ENCODE measurements around the gene SH2D5.

Gene SH2D5

GRCh38 chr1:20713440-20713839 lies 19.1 kb downstream of the SH2D5 start:
- no peak for DNase-seq (ENCODE audit: low read depth in 2 of 2)

- DNase-seq (ENCODE audit: low read depth in 2 of 2), result no peak
Measured at GRCh38 chr1:20712215-20712577, 20.3 kb downstream of the SH2D5 start.

- no peak for DNase-seq (ENCODE audit: low read depth in 2 of 2)
Measured at GRCh38 chr1:20711285-20712214, 21.0 kb downstream of the SH2D5 start.

GRCh38 chr1:20710469-20711284 lies 21.8 kb downstream of the SH2D5 start:
- no peak for DNase-seq (ENCODE audit: low read depth in 2 of 2)

GRCh38 chr1:20709868-20710267 lies 22.6 kb downstream of the SH2D5 start:
- DNase-seq (ENCODE audit: low read depth in 2 of 2), result no peak

GRCh38 chr1:20708891-20709290 lies 23.6 kb downstream of the SH2D5 start:
- no peak for DNase-seq (ENCODE audit: low read depth in 2 of 2)

GRCh38 chr1:20708057-20708456 lies 24.4 kb downstream of the SH2D5 start:
- DNase-seq (ENCODE audit: low read depth in 2 of 2), result no peak

- no peak for DNase-seq (ENCODE audit: low read depth in 2 of 2)
Measured at GRCh38 chr1:20706841-20707240, 25.7 kb downstream of the SH2D5 start.

- DNase-seq (ENCODE audit: low read depth in 2 of 2), result no peak
Measured at GRCh38 chr1:20705203-20705755, 27.2 kb downstream of the SH2D5 start.

GRCh38 chr1:20704390-20705202 lies 27.9 kb downstream of the SH2D5 start:
- no peak for DNase-seq (ENCODE audit: low read depth in 2 of 2)

- DNase-seq (ENCODE audit: low read depth in 2 of 2), result no peak
Measured at GRCh38 chr1:20703124-20703756, 29.3 kb downstream of the SH2D5 start.

GRCh38 chr1:20702416-20702815 lies 30.1 kb downstream of the SH2D5 start:
- no peak for DNase-seq (ENCODE audit: low read depth in 2 of 2)

- no peak for DNase-seq (ENCODE audit: low read depth in 2 of 2)
Measured at GRCh38 chr1:20701847-20702246, 30.7 kb downstream of the SH2D5 start.

GRCh38 chr1:20701446-20701845 lies 31.1 kb downstream of the SH2D5 start:
- no peak for DNase-seq (ENCODE audit: low read depth in 2 of 2)

- no peak for DNase-seq (ENCODE audit: low read depth in 2 of 2)
Measured at GRCh38 chr1:20700636-20701215, 31.8 kb downstream of the SH2D5 start.

- no peak for DNase-seq (ENCODE audit: low read depth in 2 of 2)
Measured at GRCh38 chr1:20699558-20699957, 32.9 kb downstream of the SH2D5 start.

- DNase-seq (ENCODE audit: low read depth in 2 of 2), result no peak
Measured at GRCh38 chr1:20698195-20698910, 34.1 kb downstream of the SH2D5 start.

- no peak for DNase-seq (ENCODE audit: low read depth in 2 of 2)
Measured at GRCh38 chr1:20697563-20697962, 34.9 kb downstream of the SH2D5 start.

- peak; percentile 49 to 61 for DNase-seq (ENCODE audit: low read depth in 2 of 2)
Measured at GRCh38 chr1:20696397-20697333, 35.8 kb downstream of the SH2D5 start.
